LNCAP (cell line): ENCODE data around the gene ACAD10.

Source experiments
- CTCF ChIP-seq: fragments of 450-650 bp; IDR thresholded peaks from 2 replicates; pipeline ENCODE4 v1.5.1; 2017; ENCODE audit warnings: mild to moderate bottlenecking

ACAD10 gene

GRCh38 chr12:111685811-111686573 is at the start of gene ACAD10, which contains the start of gene BRAP:
ACAD10 (plus strand) TSS chr12:111686053; CDS start chr12:111692710, 6,657 bp downstream.
BRAP (minus strand) TSS chr12:111685956; CDS start chr12:111685792, 164 bp downstream.
- no peak for TF ChIP-seq CTCF

GRCh38 chr12:111636209-111636945 is 49.5 kb upstream of the ACAD10 start:
- no peak for TF ChIP-seq CTCF

- TF ChIP-seq CTCF = no peak
These were observed 47.3 kb upstream of the ACAD10 start for GRCh38 chr12:111638556-111638955.

GRCh38 chr12:111640506-111640905 is 45.3 kb upstream of the ACAD10 start:
- no peak for TF ChIP-seq CTCF

- no peak; the same call in 1 of the 2 replicates for TF ChIP-seq CTCF
These were observed 43.0 kb upstream of the ACAD10 start for GRCh38 chr12:111642681-111643426.

- TF ChIP-seq CTCF = no peak
These were observed 42.4 kb upstream of the ACAD10 start for GRCh38 chr12:111643427-111643826.

GRCh38 chr12:111645433-111645832 is 40.4 kb upstream of the ACAD10 start:
- TF ChIP-seq CTCF = no peak
